GM19193 (cell line): ENCODE measurements around the gene EPB41L4B.

Source experiments
- POLR2A ChIP-seq: IDR thresholded peaks from 4 replicates; pipeline ENCODE4 v1.6.1; 2011; ENCODE audit not compliant: insufficient read depth, insufficient read length; ENCODE audit errors: extremely low read depth

EPB41L4B gene

DNA sequence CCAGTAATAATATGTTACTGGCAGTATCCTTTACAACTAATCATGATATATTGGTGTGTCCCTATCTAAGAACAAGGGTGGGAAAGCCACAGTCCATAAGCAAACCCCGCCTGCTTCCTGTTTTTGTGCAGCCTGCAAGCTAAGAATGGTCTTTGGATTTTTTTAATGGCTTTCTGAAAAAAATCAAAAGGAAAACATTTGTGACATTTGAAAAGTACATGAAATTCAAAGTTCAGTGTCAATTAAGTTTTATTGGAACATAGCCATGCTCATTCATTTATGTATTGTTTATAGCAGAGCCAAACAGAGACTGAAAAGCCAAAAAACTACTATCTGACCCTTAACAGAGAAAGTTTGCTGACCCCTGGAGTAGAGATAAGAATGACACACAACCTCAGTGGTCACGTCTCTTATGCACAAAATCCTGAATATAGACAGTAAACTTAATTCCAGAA lies 188.3 kb downstream of the EPB41L4B start:
- TF ChIP-seq POLR2A = no peak

- no peak for TF ChIP-seq POLR2A
Measured at GRCh38 chr9:109129470-109130197, 191.2 kb downstream of the EPB41L4B start.

DNA sequence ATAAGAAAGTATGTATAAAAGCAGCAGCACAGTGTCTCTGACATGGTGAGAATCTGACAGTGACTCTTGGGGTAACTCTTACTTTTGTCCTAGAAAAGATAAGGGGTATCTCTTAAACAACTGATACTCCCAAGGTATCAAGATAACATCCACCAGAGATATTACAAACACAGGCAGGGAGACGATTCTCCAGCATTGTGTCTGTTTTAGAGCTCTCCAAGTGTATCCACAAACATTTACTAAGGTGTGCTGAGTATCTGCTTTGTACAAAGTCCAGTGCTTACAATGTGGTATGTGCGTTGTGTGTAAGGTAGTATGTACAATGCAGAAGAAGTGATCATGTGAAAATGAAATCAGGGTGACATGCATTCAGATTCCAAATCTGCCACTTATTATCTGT lies 196.7 kb downstream of the EPB41L4B start:
- TF ChIP-seq POLR2A = no peak

DNA sequence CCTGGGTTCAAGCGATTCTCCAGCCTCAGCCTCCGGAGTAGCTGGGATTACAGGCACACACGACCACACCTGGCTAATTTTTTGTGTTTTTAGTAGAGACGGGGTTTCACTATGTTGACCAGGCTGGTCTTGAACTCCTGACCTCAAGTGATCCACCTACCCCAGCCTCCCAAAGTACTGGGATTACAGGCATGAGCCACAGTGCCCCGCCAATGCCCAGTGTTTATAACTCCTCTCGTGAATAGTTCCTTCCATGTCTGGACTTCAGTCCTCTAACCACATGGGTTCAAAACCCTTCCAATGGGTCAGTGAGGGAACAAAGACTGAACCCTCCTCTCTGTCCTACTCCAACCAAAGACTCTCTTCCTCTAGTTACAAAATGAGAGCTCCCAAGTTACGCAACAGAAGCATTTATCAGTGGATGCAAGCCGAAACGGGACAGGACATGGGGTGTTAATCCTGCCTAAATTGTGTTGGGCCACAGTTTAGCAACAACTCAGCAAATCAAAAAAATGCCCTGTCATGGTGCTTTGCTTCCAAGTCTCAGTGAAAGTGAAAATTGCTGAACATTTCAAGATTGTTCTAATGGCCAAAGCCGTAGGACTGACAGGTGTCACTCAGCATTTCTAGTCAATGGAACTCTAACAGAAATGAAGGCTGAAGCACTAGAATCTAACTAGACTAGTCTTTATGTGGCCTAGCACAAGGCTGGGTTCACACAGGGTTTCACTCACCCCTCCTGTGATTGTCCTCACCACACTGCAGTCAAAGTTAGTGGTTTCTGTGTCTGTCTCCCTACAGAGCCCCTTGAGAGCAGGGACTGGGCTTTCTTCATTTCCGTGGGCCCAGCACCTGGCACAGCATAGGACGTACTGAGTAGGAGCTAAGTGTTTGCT lies 197.9 kb downstream of the EPB41L4B start:
- TF ChIP-seq POLR2A = no peak
